ENCODE results near the gene CHAC1. TPM values are rescaled to one million over a fixed set of nuclear protein-coding genes. Genes with fewer than 3 reads are reported as not detected.

CHAC1 gene
- polyA plus RNA-seq, 5 donors, result 0.73 to 1.5 (median 1.1) TPM

- DNase-seq, result no peak
These were observed 32.5 kb downstream of the CHAC1 start for GRCh38 chr15:40985541-40986330.

GRCh38 chr15:40986820-40987219 is 33.5 kb downstream of the CHAC1 start:
- DNase-seq, result no peak

- no peak for DNase-seq
These were observed 34.9 kb downstream of the CHAC1 start for GRCh38 chr15:40988156-40988555.

- DNase-seq, result no peak
These were observed 36.8 kb downstream of the CHAC1 start for GRCh38 chr15:40990080-40990479.

GRCh38 chr15:40990789-40991188 is 37.5 kb downstream of the CHAC1 start:
- no peak for DNase-seq

- DNase-seq, result no peak
These were observed 38.1 kb downstream of the CHAC1 start for GRCh38 chr15:40991355-40991754.

- DNase-seq, result no peak
These were observed 39.0 kb downstream of the CHAC1 start for GRCh38 chr15:40992241-40992741.

- no peak for DNase-seq
These were observed 39.6 kb downstream of the CHAC1 start for GRCh38 chr15:40992825-40993224.

GRCh38 chr15:40995656-40996055 is 42.4 kb downstream of the CHAC1 start:
- no peak for DNase-seq

- no peak for DNase-seq
These were observed 45.9 kb downstream of the CHAC1 start for GRCh38 chr15:40999190-40999589.

GRCh38 chr15:41001524-41002214 is 48.4 kb downstream of the CHAC1 start:
- DNase-seq, result no peak

- no peak for DNase-seq
These were observed 51.2 kb downstream of the CHAC1 start for GRCh38 chr15:41004490-41004889.

Other genes with a start within 250 kb of the CHAC1 start
- gene RMDN3, start 198.2 kb upstream of the CHAC1 start, polyA plus RNA-seq (ENCODE audit: insufficient read depth in 1 of 5, insufficient read length in 5 of 5, low replicate concordance in 1 of 5), result 10 to 100 TPM; 28.9 to 39.0 (median 31.4) TPM
- gene GCHFR, start 189.4 kb upstream of the CHAC1 start, polyA plus RNA-seq (ENCODE audit: insufficient read depth in 1 of 5, insufficient read length in 5 of 5, low replicate concordance in 1 of 5), result 10 to 100 TPM; 11.5 to 18.8 (median 13.8) TPM
- gene C15orf62, start 183.5 kb upstream of the CHAC1 start, polyA plus RNA-seq (ENCODE audit: insufficient read depth in 1 of 5, insufficient read length in 5 of 5, low replicate concordance in 1 of 5), result 1 to 10 TPM; 2.6 to 4.6 (median 3.8) TPM
- 10 to 100 TPM; 26.2 to 32.5 (median 31.9) TPM for gene ZFYVE19, start 146.4 kb upstream of the CHAC1 start, polyA plus RNA-seq (ENCODE audit: insufficient read depth in 1 of 5, insufficient read length in 5 of 5, low replicate concordance in 1 of 5)
- 10 to 100 TPM; 37.2 to 44.9 (median 41.9) TPM for gene DNAJC17, start 146.0 kb upstream of the CHAC1 start, polyA plus RNA-seq (ENCODE audit: insufficient read depth in 1 of 5, insufficient read length in 5 of 5, low replicate concordance in 1 of 5)
- gene PPP1R14D, start 124.8 kb upstream of the CHAC1 start, polyA plus RNA-seq (ENCODE audit: insufficient read depth in 1 of 5, insufficient read length in 5 of 5, low replicate concordance in 1 of 5), result under 1 TPM; 0.23 to 0.49 (median 0.37) TPM
- 10 to 100 TPM; 46.0 to 68.7 (median 58.4) TPM for gene SPINT1, start 109.4 kb upstream of the CHAC1 start, polyA plus RNA-seq (ENCODE audit: insufficient read depth in 1 of 5, insufficient read length in 5 of 5, low replicate concordance in 1 of 5)
- gene RHOV, start 79.2 kb upstream of the CHAC1 start, polyA plus RNA-seq (ENCODE audit: insufficient read depth in 1 of 5, insufficient read length in 5 of 5, low replicate concordance in 1 of 5), result under 1 TPM; 0.36 to 0.60 (median 0.51) TPM
- gene VPS18, start 59.0 kb upstream of the CHAC1 start, polyA plus RNA-seq (ENCODE audit: insufficient read depth in 1 of 5, insufficient read length in 5 of 5, low replicate concordance in 1 of 5), result 10 to 100 TPM in 3 of 5 donors, 1 to 10 TPM in 2; 9.2 to 14.5 (median 10.2) TPM
- gene DLL4, start 24.1 kb upstream of the CHAC1 start, polyA plus RNA-seq (ENCODE audit: insufficient read depth in 1 of 5, insufficient read length in 5 of 5, low replicate concordance in 1 of 5), result 10 to 100 TPM; 12.7 to 24.7 (median 19.7) TPM
- 10 to 100 TPM; 21.0 to 28.8 (median 25.4) TPM for gene INO80, start 162.8 kb downstream of the CHAC1 start, polyA plus RNA-seq (ENCODE audit: insufficient read depth in 1 of 5, insufficient read length in 5 of 5, low replicate concordance in 1 of 5)

Data from right lung (tissue), 5 donors.